Activated CD4-positive, alpha-beta T cell treated with anti-CD3 and anti-CD28 coated beads, Interleukin-2, amount 50 U/mL, for 1 hour (primary cell): ENCODE data around the gene ROR1.
"Not testable (repeated sequence)": the region's sequence is repeated elsewhere in the genome, so short reads cannot be mapped to it uniquely, and the experiment has no call there.

Experiments used
- DNase-seq: peaks from one replicate; pipeline ENCODE4 v3.0.0-alpha.2; 2020

ROR1 gene

GRCh38 chr1:63794939-63795378, 21.1 kb downstream of the ROR1 start:
- no peak for DNase-seq

GRCh38 chr1:63795455-63795854, 21.6 kb downstream of the ROR1 start:
- no peak for DNase-seq

- no peak for DNase-seq
Measured at GRCh38 chr1:63797056-63797726, 23.4 kb downstream of the ROR1 start.

- DNase-seq, result no peak
Measured at GRCh38 chr1:63798284-63798683, 24.5 kb downstream of the ROR1 start.

GRCh38 chr1:63799307-63799706, 25.5 kb downstream of the ROR1 start:
- no peak for DNase-seq

GRCh38 chr1:63799820-63800219, 26.0 kb downstream of the ROR1 start:
- no peak for DNase-seq

GRCh38 chr1:63802109-63802508, 28.3 kb downstream of the ROR1 start:
- DNase-seq, result no peak

GRCh38 chr1:63804829-63805484, 31.1 kb downstream of the ROR1 start:
- DNase-seq, result no peak

GRCh38 chr1:63807046-63807445, 33.2 kb downstream of the ROR1 start:
- DNase-seq, result no peak

- DNase-seq, result no peak
Measured at GRCh38 chr1:63810936-63811469, 37.2 kb downstream of the ROR1 start.

- DNase-seq, result no peak
Measured at GRCh38 chr1:63812071-63812700, 38.4 kb downstream of the ROR1 start.

- DNase-seq, result no peak
Measured at GRCh38 chr1:63813829-63814277, 40.0 kb downstream of the ROR1 start.

- DNase-seq, result not testable (repeated sequence)
Measured at GRCh38 chr1:63816217-63816815, 42.5 kb downstream of the ROR1 start.

GRCh38 chr1:63817152-63817667, 43.4 kb downstream of the ROR1 start:
- no peak for DNase-seq

GRCh38 chr1:63817700-63818099, 43.9 kb downstream of the ROR1 start:
- no peak for DNase-seq

- no peak for DNase-seq
Measured at GRCh38 chr1:63818567-63819325, 44.9 kb downstream of the ROR1 start.

GRCh38 chr1:63819795-63820194, 46.0 kb downstream of the ROR1 start:
- DNase-seq, result no peak

GRCh38 chr1:63821091-63822005, 47.5 kb downstream of the ROR1 start:
- no peak for DNase-seq

- DNase-seq, result no peak
Measured at GRCh38 chr1:63822540-63822939, 48.7 kb downstream of the ROR1 start.

GRCh38 chr1:63824451-63824850, 50.6 kb downstream of the ROR1 start:
- DNase-seq, result no peak

GRCh38 chr1:63825111-63825510, 51.3 kb downstream of the ROR1 start:
- DNase-seq, result no peak
